ENCODE results near the gene HNRNPA3. TPM values are rescaled to one million over a fixed set of nuclear protein-coding genes. Genes with fewer than 3 reads are reported as not detected.

Gene HNRNPA3
- total and polyA plus RNA-seq, 2 of the 13 experiments (the other 11 are each of a cell fraction or from before 2014, with no cell fraction given) = 73.3 to 97.7 TPM

GRCh38 chr2:177242121-177242987 is 29.8 kb downstream of the HNRNPA3 start (continued):
- TF ChIP-seq, protein P1, sequence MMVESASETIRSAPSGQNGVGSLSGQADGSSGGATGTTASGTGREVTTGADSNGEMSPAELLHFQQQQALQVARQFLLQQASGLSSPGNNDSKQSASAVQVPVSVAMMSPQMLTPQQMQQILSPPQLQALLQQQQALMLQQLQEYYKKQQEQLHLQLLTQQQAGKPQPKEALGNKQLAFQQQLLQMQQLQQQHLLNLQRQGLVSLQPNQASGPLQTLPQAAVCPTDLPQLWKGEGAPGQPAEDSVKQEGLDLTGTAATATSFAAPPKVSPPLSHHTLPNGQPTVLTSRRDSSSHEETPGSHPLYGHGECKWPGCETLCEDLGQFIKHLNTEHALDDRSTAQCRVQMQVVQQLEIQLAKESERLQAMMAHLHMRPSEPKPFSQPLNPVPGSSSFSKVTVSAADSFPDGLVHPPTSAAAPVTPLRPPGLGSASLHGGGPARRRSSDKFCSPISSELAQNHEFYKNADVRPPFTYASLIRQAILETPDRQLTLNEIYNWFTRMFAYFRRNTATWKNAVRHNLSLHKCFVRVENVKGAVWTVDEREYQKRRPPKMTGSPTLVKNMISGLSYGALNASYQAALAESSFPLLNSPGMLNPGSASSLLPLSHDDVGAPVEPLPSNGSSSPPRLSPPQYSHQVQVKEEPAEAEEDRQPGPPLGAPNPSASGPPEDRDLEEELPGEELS (CRISPR knock-in tag; IDR thresholded peaks at IDR 0.05) = peak; percentile 16; the same call in 1 of the 2 replicates
- TF ChIP-seq ZNF44 (CRISPR knock-in tag; IDR thresholded peaks at IDR 0.05) = no peak
- TF ChIP-seq ZNF850 (CRISPR knock-in tag; conservative IDR thresholded peaks at IDR 0.05) = no peak
- no peak for TF ChIP-seq FOXA1 (IDR thresholded peaks at IDR 0.05)
- TF ChIP-seq FOXA1 (CRISPR knock-in tag; IDR thresholded peaks at IDR 0.05) = 0 out of 2 replicates have a peak, but pooled peaks have one; percentile 35
- peak; percentile 63 for TF ChIP-seq FOXK1 (CRISPR knock-in tag; IDR thresholded peaks at IDR 0.05; ENCODE audit: borderline replicate concordance, low read depth)
- no peak for TF ChIP-seq ZFP36 (IDR thresholded peaks at IDR 0.05; ENCODE audit: borderline replicate concordance, low read depth, low read length, partially characterized antibody)
- TF ChIP-seq TARDBP (CRISPR knock-in tag; IDR thresholded peaks at IDR 0.05) = no peak
- TF ChIP-seq, protein P2, sequence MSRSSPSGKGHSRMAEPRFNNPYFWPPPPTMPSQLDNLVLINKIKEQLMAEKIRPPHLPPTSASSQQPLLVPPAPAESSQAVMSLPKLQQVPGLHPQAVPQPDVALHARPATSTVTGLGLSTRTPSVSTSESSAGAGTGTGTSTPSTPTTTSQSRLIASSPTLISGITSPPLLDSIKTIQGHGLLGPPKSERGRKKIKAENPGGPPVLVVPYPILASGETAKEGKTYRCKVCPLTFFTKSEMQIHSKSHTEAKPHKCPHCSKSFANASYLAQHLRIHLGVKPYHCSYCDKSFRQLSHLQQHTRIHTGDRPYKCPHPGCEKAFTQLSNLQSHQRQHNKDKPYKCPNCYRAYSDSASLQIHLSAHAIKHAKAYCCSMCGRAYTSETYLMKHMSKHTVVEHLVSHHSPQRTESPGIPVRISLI (CRISPR knock-in tag; IDR thresholded peaks at IDR 0.05; ENCODE audit: borderline replicate concordance) = peak; percentile 46; the same call in 1 of the 2 replicates
- TF ChIP-seq NCOA5 (CRISPR knock-in tag; IDR thresholded peaks at IDR 0.05) = no peak
- peak in 1 of 2 experiments; percentile 90; a peak in 2 of 4 replicates for TF ChIP-seq KLF16 (CRISPR knock-in tag; IDR thresholded peaks at IDR 0.05)
- TF ChIP-seq CAMTA2 (CRISPR knock-in tag; IDR thresholded peaks at IDR 0.05; ENCODE audit: borderline replicate concordance) = no peak
- no peak for TF ChIP-seq ZNF549 (CRISPR knock-in tag; IDR thresholded peaks at IDR 0.05)
- TF ChIP-seq TMF1 (CRISPR knock-in tag; IDR thresholded peaks at IDR 0.05; ENCODE audit: low read depth) = no peak
- no peak for TF ChIP-seq ZNF383 (CRISPR knock-in tag; IDR thresholded peaks at IDR 0.05; ENCODE audit: borderline replicate concordance)
- TF ChIP-seq, protein P3, sequence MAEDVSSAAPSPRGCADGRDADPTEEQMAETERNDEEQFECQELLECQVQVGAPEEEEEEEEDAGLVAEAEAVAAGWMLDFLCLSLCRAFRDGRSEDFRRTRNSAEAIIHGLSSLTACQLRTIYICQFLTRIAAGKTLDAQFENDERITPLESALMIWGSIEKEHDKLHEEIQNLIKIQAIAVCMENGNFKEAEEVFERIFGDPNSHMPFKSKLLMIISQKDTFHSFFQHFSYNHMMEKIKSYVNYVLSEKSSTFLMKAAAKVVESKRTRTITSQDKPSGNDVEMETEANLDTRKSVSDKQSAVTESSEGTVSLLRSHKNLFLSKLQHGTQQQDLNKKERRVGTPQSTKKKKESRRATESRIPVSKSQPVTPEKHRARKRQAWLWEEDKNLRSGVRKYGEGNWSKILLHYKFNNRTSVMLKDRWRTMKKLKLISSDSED (CRISPR knock-in tag; IDR thresholded peaks at IDR 0.05) = no peak
- no peak for TF ChIP-seq NFRKB (IDR thresholded peaks at IDR 0.05)
- no peak for TF ChIP-seq FOXP1 (IDR thresholded peaks at IDR 0.05)
- peak; percentile 53 for TF ChIP-seq FOXP1 (CRISPR knock-in tag; IDR thresholded peaks at IDR 0.05)
- no peak for TF ChIP-seq ZFP36L1 (CRISPR knock-in tag; IDR thresholded peaks at IDR 0.05)
- TF ChIP-seq ZNF83 (CRISPR knock-in tag; IDR thresholded peaks at IDR 0.05; ENCODE audit: borderline replicate concordance) = no peak

Measured in HepG2 (cell line).